Suprapubic skin (tissue), 4 donors: ENCODE data around the gene CXCL5. TPM values are rescaled to one million over a fixed set of nuclear protein-coding genes. Genes with fewer than 3 reads are reported as not detected.

ENCODE experiments used
- DNase-seq, 2 donors: peaks; one replicate each; pipeline ENCODE4 v3.0.0-alpha.2; 2019; ENCODE audit warnings: low spot score in 2 of 2
- H3K27ac ChIP-seq: fragments of 200-600 bp; sonication (generic); one replicate; pipeline ENCODE4 v1.5.1; 2019
- H3K27me3 ChIP-seq: fragments of 200-600 bp; sonication (generic); one replicate; pipeline ENCODE4 v1.5.1; 2019
- H3K36me3 ChIP-seq: fragments of 200-600 bp; sonication (generic); one replicate; pipeline ENCODE4 v1.5.1; 2019
- H3K4me1 ChIP-seq: fragments of 200-600 bp; sonication (generic); one replicate; pipeline ENCODE4 v1.5.1; 2019
- H3K4me3 ChIP-seq: fragments of 200-600 bp; sonication (generic); one replicate; pipeline ENCODE4 v1.5.1; 2019; ENCODE audit warnings: mild to moderate bottlenecking
- H3K9me3 ChIP-seq: fragments of 200-600 bp; sonication (generic); one replicate; pipeline ENCODE4 v1.5.1; 2019
- CTCF ChIP-seq, 2 donors: fragments of 200-600 bp in 1 of 2; fragments of 450-650 bp in 1 of 2; sonication (generic) in 1 of 2; IDR thresholded peaks; one replicate each; pipeline ENCODE4 v1.5.1; 2016 to 2019; ENCODE audit warnings: antibody characterized with exemption in 2 of 2, mild to moderate bottlenecking in 1 of 2, moderate library complexity in 1 of 2
- EP300 ChIP-seq: sonication (generic); formaldehyde crosslinking; IDR thresholded peaks from one replicate; pipeline ENCODE4 v1.6.1; 2017; ENCODE audit warnings: antibody characterized with exemption
- POLR2A ChIP-seq, 2 donors: fragments of 450-650 bp; IDR thresholded peaks; one replicate each; pipeline ENCODE4 v1.6.1; 2017; ENCODE audit warnings: antibody characterized with exemption in 2 of 2, mild to moderate bottlenecking in 2 of 2, moderate library complexity in 2 of 2
- POLR2AphosphoS5 ChIP-seq, 3 donors: sonication (generic); formaldehyde crosslinking; IDR thresholded peaks; one replicate each; pipeline ENCODE4 v1.6.1; 2017; ENCODE audit warnings: antibody characterized with exemption in 3 of 3
- WGBS: methylation state at CpG from one replicate; pipeline ENCODE4 v1.1.5; 2018; 5-methylcytosine and 5-hydroxymethylcytosine counted together
- total RNA-seq, 4 donors: library from RNA; depleted of rRNA; stranded (reverse); fragments of >200 nt; gene quantifications; one replicate each; pipeline ENCODE4 v1.1.0, GENCODE V29; 2016

The CXCL5 gene
- total RNA-seq, 4 donors from 2014 or later = not detected

- DNase-seq = no peak
Observed at GRCh38 chr4:74028504-74028903, 30.0 kb upstream of the CXCL5 start.

GRCh38 chr4:74023709-74024108, 25.2 kb upstream of the CXCL5 start:
- Histone ChIP-seq H3K4me1 (no peaks in the 10 kb centered on the region), H3K27me3 (no peaks in the 10 kb centered on the region), H3K27ac (no peak overlapping the region), H3K9me3 (no peaks in the 10 kb centered on the region), H3K4me3 (no peak overlapping the region), H3K36me3 (no peaks in the 10 kb centered on the region)
- no peak for TF ChIP-seq POLR2AphosphoS5 (IDR thresholded peaks at IDR 0.05)
- no peak for TF ChIP-seq EP300
- TF ChIP-seq CTCF (IDR thresholded peaks at IDR 0.05) = no peak
- TF ChIP-seq POLR2A (IDR thresholded peaks at IDR 0.05) = no peak
- WGBS = 80% methylated on average over 2 of the region's 2 CpGs
- DNase-seq = no peak

More at GRCh38 chr4:74028504-74028903, 30.0 kb upstream of the CXCL5 start:
- whole genome bisulfite sequencing = 56% methylated on average over 1 of the region's 1 CpG
- H3K4me1 ChIP-seq = no peaks in the 10 kb centered on the region
- no peaks in the 10 kb centered on the region for H3K9me3 ChIP-seq
- no peak for TF ChIP-seq POLR2AphosphoS5 (IDR thresholded peaks at IDR 0.05)
- TF ChIP-seq POLR2A (IDR thresholded peaks at IDR 0.05) = no peak
- no peak for TF ChIP-seq CTCF (IDR thresholded peaks at IDR 0.05)
- TF ChIP-seq EP300 = no peak
- no peaks in the 10 kb centered on the region for H3K36me3 ChIP-seq
- H3K27ac ChIP-seq = no peak overlapping the region
- peaks cover 3% of the 10 kb centered on the region for H3K27me3 ChIP-seq
- H3K4me3 ChIP-seq = no peak overlapping the region

- DNase-seq = no peak
- 48% methylated on average over 2 of the region's 2 CpGs for WGBS
- H3K36me3 ChIP-seq = no peaks in the 10 kb centered on the region
- H3K4me1 ChIP-seq = no peaks in the 10 kb centered on the region
- H3K27me3 ChIP-seq = no peaks in the 10 kb centered on the region
- no peak overlapping the region for H3K27ac ChIP-seq
- TF ChIP-seq POLR2A (IDR thresholded peaks at IDR 0.05) (no peak), CTCF (IDR thresholded peaks at IDR 0.05) (no peak), EP300 (no peak), POLR2AphosphoS5 (IDR thresholded peaks at IDR 0.05) (no peak)
- no peaks in the 10 kb centered on the region for H3K9me3 ChIP-seq
- no peak overlapping the region for H3K4me3 ChIP-seq
Observed at GRCh38 chr4:74021601-74022000, 23.1 kb upstream of the CXCL5 start.

- no peak overlapping the region for H3K4me3 ChIP-seq
- H3K27ac ChIP-seq = no peak overlapping the region
- no peaks in the 10 kb centered on the region for H3K9me3 ChIP-seq
- TF ChIP-seq POLR2A (IDR thresholded peaks at IDR 0.05) (no peak), CTCF (IDR thresholded peaks at IDR 0.05) (no peak), POLR2AphosphoS5 (IDR thresholded peaks at IDR 0.05) (no peak), EP300 (no peak)
- no peak for DNase-seq
- H3K27me3 ChIP-seq = no peaks in the 10 kb centered on the region
- 79% methylated on average over 3 of the region's 3 CpGs for WGBS
- H3K36me3 ChIP-seq = no peaks in the 10 kb centered on the region
- no peaks in the 10 kb centered on the region for H3K4me1 ChIP-seq
Observed at GRCh38 chr4:74018771-74019170, 20.3 kb upstream of the CXCL5 start.

GRCh38 chr4:74018116-74018515, 19.6 kb upstream of the CXCL5 start:
- Histone ChIP-seq H3K27ac (no peak overlapping the region), H3K9me3 (no peaks in the 10 kb centered on the region), H3K4me1 (no peaks in the 10 kb centered on the region), H3K27me3 (no peaks in the 10 kb centered on the region), H3K4me3 (no peak overlapping the region), H3K36me3 (no peaks in the 10 kb centered on the region)
- DNase-seq = no peak
- TF ChIP-seq EP300 (no peak), POLR2AphosphoS5 (IDR thresholded peaks at IDR 0.05) (no peak), POLR2A (IDR thresholded peaks at IDR 0.05) (no peak), CTCF (IDR thresholded peaks at IDR 0.05) (no peak)
